ENCODE data around the gene NAPG. TPM values are rescaled to one million over a fixed set of nuclear protein-coding genes. Genes with fewer than 3 reads are reported as not detected.
A peak's percentile ranks its signal among the peaks of the same experiment; 100 is the strongest.

Gene NAPG
- total RNA-seq, 1 experiment from 2014 or later: 54.0 TPM

DNA sequence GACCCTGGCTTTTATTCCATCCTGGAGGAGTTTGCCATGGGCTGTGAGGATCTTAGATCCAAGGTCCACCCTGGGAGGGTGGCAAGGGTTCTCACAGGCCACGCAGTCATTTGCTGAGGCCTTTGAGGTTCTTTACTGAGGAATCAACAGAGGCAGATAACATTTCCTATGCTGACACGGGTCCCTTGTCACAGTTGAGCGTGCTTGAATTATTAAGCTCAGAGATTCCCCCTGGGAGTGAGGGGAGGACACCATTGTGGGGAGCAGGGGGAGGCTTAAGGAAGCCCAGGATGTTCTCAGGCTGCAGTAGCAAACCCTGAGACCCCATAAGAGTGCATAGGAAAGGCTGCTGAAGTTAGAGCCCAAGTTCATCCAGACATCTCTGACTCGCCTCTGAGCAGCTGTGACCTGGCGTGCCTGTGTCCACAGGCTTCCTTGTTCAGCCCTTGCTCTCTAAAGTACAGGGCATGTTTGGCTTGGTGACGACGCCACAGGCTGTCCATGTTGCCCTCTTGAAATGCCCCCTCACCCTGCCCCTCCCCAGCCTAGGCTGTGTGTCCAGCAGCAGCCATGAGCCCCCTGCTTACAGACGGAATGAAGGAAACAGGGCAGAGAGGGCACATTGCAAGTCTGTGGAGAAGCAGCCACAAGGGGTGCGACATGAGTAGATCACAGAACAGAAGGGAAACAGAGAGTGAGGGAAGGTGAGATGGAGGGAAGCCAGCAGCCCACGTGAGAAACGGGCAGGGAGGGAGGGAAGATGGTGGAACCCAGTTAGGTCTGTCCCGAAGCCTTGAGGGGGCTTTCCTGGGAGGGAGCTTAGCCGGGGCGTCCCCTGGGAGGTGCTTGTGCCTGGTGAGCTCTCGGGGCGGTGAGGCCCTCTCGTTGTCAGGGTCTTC lies 34.0 kb downstream of the NAPG start:
- TF ChIP-seq CTCF (conservative IDR thresholded peaks at IDR 0.05; ENCODE audit: low read depth, low read length) (no peak), EZH2 (IDR thresholded peaks at IDR 0.05; ENCODE audit: borderline replicate concordance, low read depth, low read length, poor library complexity, severe bottlenecking) (no peak)
- Histone ChIP-seq H3K4me3 (ENCODE audit: low read depth, low read length, poor library complexity, severe bottlenecking) (peak overlapping the region; percentile 21), H3K27me3 (replicated peaks; ENCODE audit: insufficient read depth, low read depth, low read length, poor library complexity) (no peaks in the 10 kb centered on the region), H3K36me3 (ENCODE audit: insufficient read depth, low read length, poor library complexity, severe bottlenecking) (peaks cover 14% of the 10 kb centered on the region), H3K4me1 (ENCODE audit: insufficient read depth, low read length, poor library complexity, severe bottlenecking) (peaks cover 11% of the 10 kb centered on the region), H3K9me3 (ENCODE audit: low read depth, low read length, poor library complexity, severe bottlenecking) (no peaks in the 10 kb centered on the region), H3K27ac (ENCODE audit: low read depth, low read length, poor library complexity, severe bottlenecking) (peak overlapping the region; percentile 35)
- no TSS peak for BruUV-seq (replicated peaks)
- ChIA-PET POLR2A (ENCODE audit: low non-redundant PET) (interaction anchor here (0.5 to 0.7 kb wide), 3 partner anchors 120 to 646 kb away, joined by 3 read pairs; no protein-coding TSS in a partner anchor), CTCF (interaction anchor here (1.0 to 1.8 kb wide), 3 partner anchors 228 to 594 kb away, joined by 3 to 25 read pairs (median 3); no protein-coding TSS in a partner anchor)
- peak; percentile 30 for DNase-seq (ENCODE audit: low spot score)
- intact Hi-C loops (cut with micrococcal nuclease; ENCODE audit: unreplicated experiment): loop anchor here (1.0 to 10.0 kb wide), 3 partner anchors 155 to 995 kb away; no protein-coding TSS in a partner anchor

DNA sequence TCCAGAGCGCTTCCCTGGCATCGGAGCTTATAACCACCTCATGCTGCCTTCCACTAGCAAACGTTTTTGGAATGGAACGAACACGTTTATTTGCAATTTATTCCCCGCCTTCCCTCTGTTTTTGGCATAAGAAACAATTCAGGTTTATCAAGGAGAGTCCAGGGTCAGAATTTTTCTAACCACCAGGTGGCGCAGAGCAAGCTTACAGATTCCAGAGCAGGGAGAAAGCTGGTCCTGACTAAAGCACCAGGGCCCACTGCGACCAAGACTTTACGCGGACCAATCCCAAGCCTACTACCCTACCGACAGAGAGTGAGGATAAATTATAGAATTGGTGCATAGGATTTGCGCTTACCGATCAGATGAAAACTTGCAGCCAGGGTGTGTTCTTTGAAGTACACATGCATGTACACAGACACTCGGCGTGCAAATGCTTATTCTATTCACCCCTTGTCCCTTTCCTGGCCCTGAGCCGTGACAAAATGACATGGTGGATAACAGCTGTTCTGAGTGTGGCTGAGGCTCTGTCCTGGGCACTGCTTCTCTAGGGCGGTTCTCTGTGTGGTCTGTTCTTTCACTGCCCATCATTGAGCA lies 34.7 kb downstream of the NAPG start:
- Histone ChIP-seq H3K4me3 (ENCODE audit: low read depth, low read length, poor library complexity, severe bottlenecking) (peak overlapping the region; percentile 21), H3K36me3 (ENCODE audit: insufficient read depth, low read length, poor library complexity, severe bottlenecking) (peaks cover 7% of the 10 kb centered on the region), H3K27ac (ENCODE audit: low read depth, low read length, poor library complexity, severe bottlenecking) (peak overlapping the region; percentile 35), H3K4me1 (ENCODE audit: insufficient read depth, low read length, poor library complexity, severe bottlenecking) (peaks cover 11% of the 10 kb centered on the region), H3K9me3 (ENCODE audit: low read depth, low read length, poor library complexity, severe bottlenecking) (no peaks in the 10 kb centered on the region), H3K27me3 (replicated peaks; ENCODE audit: insufficient read depth, low read depth, low read length, poor library complexity) (no peaks in the 10 kb centered on the region)
- intact Hi-C loops (cut with micrococcal nuclease; ENCODE audit: unreplicated experiment): loop anchor here (1.0 to 10.0 kb wide), 3 partner anchors 154 to 994 kb away; no protein-coding TSS in a partner anchor
- ChIA-PET POLR2A (ENCODE audit: low non-redundant PET) (interaction anchor here (0.5 to 0.7 kb wide), 3 partner anchors 119 to 645 kb away, joined by 3 read pairs; no protein-coding TSS in a partner anchor), CTCF (interaction anchor here (0.6 to 1.8 kb wide), 4 partner anchors 227 to 1044 kb away, joined by 3 to 25 read pairs (median 3); no protein-coding TSS in a partner anchor)
- BruUV-seq (replicated peaks): no TSS peak
- peak; percentile 86 for DNase-seq (ENCODE audit: low spot score)
- TF ChIP-seq EZH2 (IDR thresholded peaks at IDR 0.05; ENCODE audit: borderline replicate concordance, low read depth, low read length, poor library complexity, severe bottlenecking): no peak
- peak; percentile 87 for TF ChIP-seq CTCF (conservative IDR thresholded peaks at IDR 0.05; ENCODE audit: low read depth, low read length)

- no peak for DNase-seq (ENCODE audit: low spot score)
- no peak overlapping the region for H3K27ac ChIP-seq (ENCODE audit: low read depth, low read length, poor library complexity, severe bottlenecking)
- H3K4me1 ChIP-seq (ENCODE audit: insufficient read depth, low read length, poor library complexity, severe bottlenecking): peaks cover 11% of the 10 kb centered on the region
- BruUV-seq (replicated peaks): no TSS peak
- no peak overlapping the region for H3K4me3 ChIP-seq (ENCODE audit: low read depth, low read length, poor library complexity, severe bottlenecking)
- no peak for TF ChIP-seq EZH2 (IDR thresholded peaks at IDR 0.05; ENCODE audit: borderline replicate concordance, low read depth, low read length, poor library complexity, severe bottlenecking)
- TF ChIP-seq CTCF (conservative IDR thresholded peaks at IDR 0.05; ENCODE audit: low read depth, low read length): no peak
- CTCF ChIA-PET: no interaction called here
- intact Hi-C loops (cut with micrococcal nuclease; ENCODE audit: unreplicated experiment): loop anchor here (10.0 kb wide), 2 partner anchors 152 to 992 kb away; no protein-coding TSS in a partner anchor
- POLR2A ChIA-PET (ENCODE audit: low non-redundant PET): no interaction called here
- H3K36me3 ChIP-seq (ENCODE audit: insufficient read depth, low read length, poor library complexity, severe bottlenecking): no peaks in the 10 kb centered on the region
- no peaks in the 10 kb centered on the region for H3K9me3 ChIP-seq (ENCODE audit: low read depth, low read length, poor library complexity, severe bottlenecking)
- H3K27me3 ChIP-seq (replicated peaks; ENCODE audit: insufficient read depth, low read depth, low read length, poor library complexity): no peaks in the 10 kb centered on the region
These were observed 36.9 kb downstream of the NAPG start for GRCh38 chr18:10562773-10563160.
